Activated CD8-positive, alpha-beta T cell treated with anti-CD3 and anti-CD28 coated beads for 36 hours (primary cell): Measurements from ENCODE around the gene DDX41. TPM values are rescaled to one million over a fixed set of nuclear protein-coding genes. Genes with fewer than 3 reads are reported as not detected.

Source experiments
- ATAC-seq: fragments of 200-7000 bp; cut with Tn5 transposase; one replicate; pipeline ENCODE4 v1.10.0; 2021; ENCODE audit warnings: mild to moderate bottlenecking, moderate library complexity
- CTCF ChIA-PET: fragments of 350-600 bp; sonication (Branson Sonifier 250); formaldehyde crosslinking; loops from one replicate; lab custom pipeline; 2021; ENCODE audit warnings: antibody characterized with exemption; lab: Charles Lee
- POLR2A ChIA-PET: fragments of 350-600 bp; sonication (Branson Sonifier 250); formaldehyde crosslinking; loops from one replicate; lab custom pipeline; 2021; ENCODE audit warnings: antibody characterized with exemption; lab: Charles Lee
- DNase-seq: peaks from one replicate; pipeline ENCODE4 v3.0.0-alpha.2; 2020
- H3K27ac Mint-ChIP-seq: one replicate; pipeline ENCODE4 v1.8.0; 2021; ENCODE audit warnings: mild to moderate bottlenecking, mixed read lengths
- H3K27me3 Mint-ChIP-seq: one replicate; pipeline ENCODE4 v1.8.0; 2021; ENCODE audit warnings: mixed read lengths
- H3K36me3 Mint-ChIP-seq: one replicate; pipeline ENCODE4 v1.8.0; 2021; ENCODE audit warnings: low read depth, mixed read lengths
- H3K4me1 Mint-ChIP-seq: one replicate; pipeline ENCODE4 v1.8.0; 2021; ENCODE audit warnings: low read depth, mixed read lengths
- H3K4me3 Mint-ChIP-seq: one replicate; pipeline ENCODE4 v1.8.0; 2021; ENCODE audit warnings: mild to moderate bottlenecking, moderate library complexity, mixed read lengths
- H3K9me3 Mint-ChIP-seq: one replicate; pipeline ENCODE4 v1.8.0; 2021; ENCODE audit warnings: mixed read lengths
- CTCF ChIP-seq: fragments of 200-600 bp; IDR thresholded peaks from one replicate; pipeline ENCODE4 v1.8.0; 2022; ENCODE audit warnings: antibody characterized with exemption, mild to moderate bottlenecking
- intact Hi-C: fragments of 100-400 bp; cut with micrococcal nuclease; formaldehyde crosslinking; loops from one replicate; pipeline ENCODE4 v1.10.0; 2022
- total RNA-seq, 2 experiments: library from RNA; stranded (reverse); gene quantifications; one replicate each; pipeline ENCODE4 v1.2.3, GENCODE V29; 2021

Gene DDX41
- total RNA-seq, 2 experiments from 2014 or later = 226 to 228 TPM

- Mint-ChIP-seq H3K27ac (no peak overlapping the region), H3K36me3 (no peaks in the 10 kb centered on the region), H3K27me3 (peaks cover 4% of the 10 kb centered on the region), H3K9me3 (no peaks in the 10 kb centered on the region), H3K4me3 (no peak overlapping the region), H3K4me1 (peaks cover 3% of the 10 kb centered on the region)
- ChIA-PET CTCF (interaction anchor here (0.6 to 6.0 kb wide), 3 partner anchors 115 to 186 kb away, joined by 3 to 59 read pairs (median 3); no protein-coding TSS in a partner anchor), POLR2A (interaction anchor here (0.9 to 1.0 kb wide), 2 partner anchors 33 to 59 kb away, joined by 3 read pairs; no protein-coding TSS in a partner anchor)
- TF ChIP-seq CTCF = no peak
- no peak for DNase-seq
- ATAC-seq = no peak
- intact Hi-C loops = no loop called here
Measured at GRCh38 chr5:177504086-177505056, 12.4 kb downstream of the DDX41 start.

- Mint-ChIP-seq H3K27me3 (peaks cover 8% of the 10 kb centered on the region), H3K4me3 (no peak overlapping the region), H3K4me1 (peaks cover 4% of the 10 kb centered on the region), H3K9me3 (no peaks in the 10 kb centered on the region), H3K27ac (no peak overlapping the region), H3K36me3 (no peaks in the 10 kb centered on the region)
- intact Hi-C loops = no loop called here
- DNase-seq = no peak
- no peak for TF ChIP-seq CTCF
- ChIA-PET CTCF (interaction anchor here (0.6 to 6.0 kb wide), 8 partner anchors 10 to 194 kb away, joined by 3 to 65 read pairs (median 30); partner anchors contain the start of genes DDX41 and DOK3), POLR2A (interaction anchor here (0.9 to 1.9 kb wide), 3 partner anchors 12 to 49 kb away, joined by 3 to 9 read pairs (median 3); no protein-coding TSS in a partner anchor)
- ATAC-seq = no peak
Measured at GRCh38 chr5:177503351-177504085, 13.2 kb downstream of the DDX41 start.

- H3K27me3 Mint-ChIP-seq = peaks cover 11% of the 10 kb centered on the region
- ChIA-PET CTCF (interaction anchor here (1.3 to 6.0 kb wide), 10 partner anchors 10 to 193 kb away, joined by 3 to 65 read pairs (median 30); partner anchors contain the start of genes DDX41 and DOK3), POLR2A (interaction anchor here (0.9 to 1.9 kb wide), 3 partner anchors 12 to 48 kb away, joined by 3 to 9 read pairs (median 6); no protein-coding TSS in a partner anchor)
- no peak for TF ChIP-seq CTCF
- no peaks in the 10 kb centered on the region for H3K9me3 Mint-ChIP-seq
- peaks cover 9% of the 10 kb centered on the region for H3K4me1 Mint-ChIP-seq
- no peak overlapping the region for H3K4me3 Mint-ChIP-seq
- no peak for ATAC-seq
- H3K36me3 Mint-ChIP-seq = no peaks in the 10 kb centered on the region
- no peak overlapping the region for H3K27ac Mint-ChIP-seq
- no peak for DNase-seq
- intact Hi-C loops = no loop called here
Measured at GRCh38 chr5:177502886-177503285, 13.9 kb downstream of the DDX41 start.

- Mint-ChIP-seq H3K27ac (no peak overlapping the region), H3K9me3 (no peaks in the 10 kb centered on the region), H3K36me3 (no peaks in the 10 kb centered on the region), H3K4me3 (no peak overlapping the region), H3K27me3 (peaks cover 11% of the 10 kb centered on the region), H3K4me1 (peaks cover 11% of the 10 kb centered on the region)
- DNase-seq = no peak
- ChIA-PET POLR2A (interaction anchor here (0.9 to 1.9 kb wide), 8 partner anchors 8 to 47 kb away, joined by 3 to 9 read pairs (median 3); no protein-coding TSS in a partner anchor), CTCF (interaction anchor here (0.6 to 6.0 kb wide), 37 partner anchors 9 to 388 kb away, joined by 3 to 65 read pairs (median 6); partner anchors contain the start of genes DBN1, DDX41, DOK3 and MXD3)
- TF ChIP-seq CTCF = no peak
- ATAC-seq = no peak
- intact Hi-C loops = no loop called here
Measured at GRCh38 chr5:177501874-177502678, 14.7 kb downstream of the DDX41 start.
